Psoas muscle (tissue), 8 donors: ENCODE data around the gene FYN. TPM values are rescaled to one million over a fixed set of nuclear protein-coding genes. Genes with fewer than 3 reads are reported as not detected.

Experiments
- ATAC-seq, 4 donors: fragments of 200-7000 bp; cut with Tn5 transposase; one replicate each; pipeline ENCODE4 v1.9.1; 2020; ENCODE audit warnings: moderate library complexity in 3 of 4, mild to moderate bottlenecking in 2 of 4
- DNase-seq, 2 donors: peaks; one replicate each; pipeline ENCODE4 v3.0.0-alpha.2; 2020
- H3K27ac ChIP-seq: fragments of 200-600 bp; one replicate; pipeline ENCODE4 v1.8.0; 2022
- H3K27me3 ChIP-seq, 3 donors: fragments of 200-600 bp in 1 of 3; one replicate each; pipeline versions ENCODE4 v1.6.1 to v1.8.0; 2013 to 2022; ENCODE audit warnings: low read length in 2 of 3, mild to moderate bottlenecking in 2 of 3, moderate library complexity in 1 of 3; ENCODE audit not compliant: insufficient read depth in 3 of 3
- H3K36me3 ChIP-seq, 2 donors: fragments of 200-600 bp in 1 of 2; one replicate each; pipeline versions ENCODE4 v1.6.1 to v1.8.0; 2013 to 2022; ENCODE audit warnings: low read depth in 1 of 2, mild to moderate bottlenecking in 1 of 2, moderate library complexity in 1 of 2; ENCODE audit not compliant: insufficient read depth in 1 of 2
- H3K4me1 ChIP-seq: fragments of 200-600 bp; one replicate; pipeline ENCODE4 v1.8.0; 2022
- H3K4me3 ChIP-seq: fragments of 200-600 bp; one replicate; pipeline ENCODE4 v1.8.0; 2022; ENCODE audit warnings: mild to moderate bottlenecking
- H3K9me3 ChIP-seq: fragments of 200-600 bp; one replicate; pipeline ENCODE4 v1.8.0; 2022
- WGBS, 3 donors: extraction: QIAGEN DNeasy Blood & Tissue Kit; methylation state at CpG; one replicate each; pipeline versions ENCODE4 v1.1.6 to v1.1.7; 2013; 5-methylcytosine and 5-hydroxymethylcytosine counted together
- intact Hi-C, 2 donors: fragments of 100-400 bp; cut with DNase I; formaldehyde crosslinking; loops; one replicate each; pipeline versions ENCODE4 v1.11.0 to v1.14.2; 2022
- polyA plus RNA-seq, 3 donors: library from polyadenylated mRNA; stranded (reverse); fragments of 200-250 nt; gene quantifications; one replicate each; pipeline ENCODE4 v1.2.3, GENCODE V29; 2013
- total RNA-seq, 4 donors: library from RNA; stranded (reverse); fragmentation: NEBNext Ultra II Directional in 2 of 4; extraction: Animal tissue kit (Norgen Biotek cat#: 25700) in 2 of 4; gene quantifications; one replicate each; pipeline versions ENCODE4 v1.2.1 to v1.2.4, GENCODE V29; 2021 to 2023
- TF ChIP-seq, protein P1 (sequence below): fragments of 200-600 bp; IDR thresholded peaks from one replicate; pipeline ENCODE4 v1.8.0; 2022; ENCODE audit warnings: antibody characterized with exemption
- donor health status: healthy with polysubstance abuse.
- donor health status: DM: no; HTN: no; CAD: no; lungs with moderate emphysema.
- donor health status: Bipolar disorder and iron deficiency.
- donor health status: healthy.
- donor health status: DM: yes; HTN: yes; CAD: no.
- donor health status: DM: no; HTN: no; CAD: no.
- donor health status: DM: no; HTN: no; CAD: no.
- donor health status: DM: yes; HTN: yes; CAD: no.

The FYN gene
- total and polyA plus RNA-seq, 7 donors = 7.1 to 27.8 (median 12.3) TPM

DNA sequence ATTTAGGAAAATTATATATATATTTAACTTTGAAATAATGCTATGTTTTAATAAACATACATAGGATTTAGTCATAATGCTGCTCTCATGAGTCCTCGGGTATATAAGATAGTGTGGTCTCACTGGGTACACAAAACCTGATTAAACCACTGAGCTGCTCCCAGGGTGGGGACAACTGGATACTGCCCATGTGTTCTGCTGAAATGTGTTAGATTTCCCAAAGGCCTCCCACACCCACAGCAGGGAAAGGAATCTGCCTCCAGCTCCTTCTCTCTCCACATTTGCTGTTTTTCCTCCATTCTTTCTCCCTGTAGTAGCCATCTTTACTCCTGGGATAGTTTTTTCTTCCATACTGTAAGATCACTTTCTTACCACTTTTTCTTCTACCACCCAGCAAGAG lies 198.4 kb downstream of the FYN start:
- intact Hi-C loops = no loop called here
- DNase-seq = no peak
- 89 to 97% (median 93%) methylated on average over 1 of the region's 1 CpG for WGBS, 3 donors
- H3K4me3 ChIP-seq = no peak overlapping the region
- TF ChIP-seq, protein P1, sequence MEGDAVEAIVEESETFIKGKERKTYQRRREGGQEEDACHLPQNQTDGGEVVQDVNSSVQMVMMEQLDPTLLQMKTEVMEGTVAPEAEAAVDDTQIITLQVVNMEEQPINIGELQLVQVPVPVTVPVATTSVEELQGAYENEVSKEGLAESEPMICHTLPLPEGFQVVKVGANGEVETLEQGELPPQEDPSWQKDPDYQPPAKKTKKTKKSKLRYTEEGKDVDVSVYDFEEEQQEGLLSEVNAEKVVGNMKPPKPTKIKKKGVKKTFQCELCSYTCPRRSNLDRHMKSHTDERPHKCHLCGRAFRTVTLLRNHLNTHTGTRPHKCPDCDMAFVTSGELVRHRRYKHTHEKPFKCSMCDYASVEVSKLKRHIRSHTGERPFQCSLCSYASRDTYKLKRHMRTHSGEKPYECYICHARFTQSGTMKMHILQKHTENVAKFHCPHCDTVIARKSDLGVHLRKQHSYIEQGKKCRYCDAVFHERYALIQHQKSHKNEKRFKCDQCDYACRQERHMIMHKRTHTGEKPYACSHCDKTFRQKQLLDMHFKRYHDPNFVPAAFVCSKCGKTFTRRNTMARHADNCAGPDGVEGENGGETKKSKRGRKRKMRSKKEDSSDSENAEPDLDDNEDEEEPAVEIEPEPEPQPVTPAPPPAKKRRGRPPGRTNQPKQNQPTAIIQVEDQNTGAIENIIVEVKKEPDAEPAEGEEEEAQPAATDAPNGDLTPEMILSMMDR = no peak
- H3K36me3 ChIP-seq = no peaks in the 10 kb centered on the region
- no peaks in the 10 kb centered on the region for H3K27me3 ChIP-seq
- H3K27ac ChIP-seq = no peak overlapping the region
- H3K9me3 ChIP-seq = no peaks in the 10 kb centered on the region
- ATAC-seq = no peak
- peaks cover 8% of the 10 kb centered on the region for H3K4me1 ChIP-seq

DNA sequence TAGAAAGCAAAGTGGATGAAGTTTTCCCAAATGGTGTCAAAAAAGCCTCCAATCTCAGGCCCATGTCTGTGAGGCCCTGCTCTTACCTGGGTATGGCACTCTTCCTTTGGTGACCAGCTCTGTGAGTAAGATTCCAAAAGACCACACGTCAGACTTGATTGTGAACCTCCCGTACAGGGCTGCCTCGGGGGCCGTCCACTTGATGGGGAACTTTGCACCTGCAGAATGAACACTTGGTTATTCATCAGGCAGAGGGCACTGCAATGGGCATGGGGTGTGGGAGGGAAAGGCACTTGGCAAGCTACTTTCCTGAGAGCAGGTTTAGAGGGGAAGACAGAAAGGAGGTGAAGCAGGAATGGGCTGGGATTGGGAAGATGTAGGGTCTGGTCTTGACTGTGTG lies 198.8 kb downstream of the FYN start:
- H3K36me3 ChIP-seq = no peaks in the 10 kb centered on the region
- no peak for ATAC-seq
- H3K4me3 ChIP-seq = no peak overlapping the region
- no peaks in the 10 kb centered on the region for H3K27me3 ChIP-seq
- peaks cover 8% of the 10 kb centered on the region for H3K4me1 ChIP-seq
- TF ChIP-seq, protein P1 = no peak
- H3K27ac ChIP-seq = no peak overlapping the region
- H3K9me3 ChIP-seq = no peaks in the 10 kb centered on the region
- intact Hi-C loops = no loop called here
- WGBS, 3 donors = 91 to 98% (median 96%) methylated on average over 4 of the region's 4 CpGs
- no peak for DNase-seq

DNA sequence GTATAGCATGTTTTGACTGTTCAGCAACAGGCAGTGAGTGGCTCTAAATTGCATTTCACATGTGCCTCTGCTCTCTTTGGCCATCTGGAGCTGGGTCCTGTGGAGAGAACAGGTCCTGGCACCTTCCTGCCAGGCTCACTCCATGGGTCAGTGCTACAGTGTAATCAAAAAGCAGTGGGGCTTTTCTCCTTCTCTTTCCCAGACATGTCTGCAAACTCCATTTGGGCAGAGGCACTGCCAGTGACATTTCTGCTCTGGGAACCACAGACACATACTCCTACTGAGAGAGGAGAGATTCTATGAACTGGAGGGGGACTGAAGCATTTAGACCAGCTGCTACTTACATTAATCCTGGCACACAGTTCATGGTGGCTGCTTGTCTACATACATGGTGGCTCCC lies 199.3 kb downstream of the FYN start:
- Histone ChIP-seq H3K4me3 (no peak overlapping the region), H3K4me1 (peaks cover 13% of the 10 kb centered on the region), H3K9me3 (no peaks in the 10 kb centered on the region), H3K36me3 (no peaks in the 10 kb centered on the region), H3K27me3 (no peaks in the 10 kb centered on the region), H3K27ac (no peak overlapping the region)
- no peak for ATAC-seq
- intact Hi-C loops = no loop called here
- TF ChIP-seq, protein P1 = no peak
- no peak for DNase-seq

DNA sequence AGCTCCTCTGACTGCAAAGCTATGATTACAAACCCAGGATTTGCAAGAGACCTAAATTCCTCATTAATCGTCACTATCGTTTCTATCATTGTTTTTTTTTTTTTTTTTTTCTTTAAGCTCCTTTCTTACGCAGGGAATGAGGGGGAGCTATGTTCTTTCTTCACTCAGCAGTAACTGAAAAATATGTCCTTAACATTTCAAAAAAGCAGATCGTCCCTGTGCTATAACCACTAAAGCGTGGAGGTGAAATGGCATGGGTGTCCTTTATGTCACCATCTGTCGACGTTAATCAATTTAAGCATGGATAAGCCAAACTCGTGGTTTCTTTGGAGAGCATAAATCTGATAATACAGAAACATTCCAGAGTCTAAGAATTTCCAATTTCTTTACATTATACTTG lies 199.7 kb downstream of the FYN start:
- Histone ChIP-seq H3K4me1 (peaks cover 17% of the 10 kb centered on the region), H3K27me3 (no peaks in the 10 kb centered on the region), H3K9me3 (no peaks in the 10 kb centered on the region), H3K27ac (no peak overlapping the region), H3K4me3 (no peak overlapping the region), H3K36me3 (no peaks in the 10 kb centered on the region)
- ATAC-seq (no peak), DNase-seq (no peak)
- intact Hi-C loops = no loop called here
- WGBS, 3 donors = 65 to 79% (median 72%) methylated on average over 8 of the region's 8 CpGs
- TF ChIP-seq, protein P1 = no peak

DNA sequence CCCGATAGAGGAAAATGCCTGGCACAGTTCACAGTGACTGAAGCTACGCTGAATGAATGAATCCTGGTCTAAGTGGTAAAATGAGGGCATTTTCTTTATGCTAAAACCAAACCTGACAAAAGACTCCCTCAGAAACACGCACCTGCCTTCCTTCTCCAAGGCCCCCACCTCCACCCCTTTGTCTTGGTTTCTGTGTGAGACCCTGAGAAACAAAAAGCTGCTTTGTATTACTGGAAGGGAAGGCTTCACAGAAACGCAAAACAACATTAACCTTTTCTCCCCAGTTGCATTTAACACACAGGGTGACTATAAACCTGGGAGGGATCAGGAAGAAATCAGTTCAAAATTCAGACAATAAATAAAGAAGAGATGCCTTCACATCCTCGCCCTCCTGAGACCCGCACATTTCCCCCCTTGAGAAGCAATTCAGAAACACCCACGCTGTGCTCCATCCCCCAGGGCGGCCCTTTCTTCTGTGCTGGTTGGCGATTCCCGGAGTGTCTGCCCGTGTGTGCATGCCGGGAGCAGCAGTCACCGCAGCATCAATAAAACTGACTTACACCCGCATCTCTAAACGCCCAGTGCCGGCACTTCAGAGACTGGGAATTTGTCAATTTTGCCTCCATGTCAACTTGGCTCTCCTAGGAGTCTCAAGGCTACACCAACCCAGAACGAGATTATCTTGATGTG lies 200.3 kb downstream of the FYN start:
- no peak for ATAC-seq
- no peak overlapping the region for H3K27ac ChIP-seq
- 88 to 93% (median 90%) methylated on average over 17 of the region's 17 CpGs for WGBS, 3 donors

More for the DNA sequence above, 200.3 kb downstream of the FYN start:
- no peaks in the 10 kb centered on the region for H3K9me3 ChIP-seq
- H3K4me1 ChIP-seq = peaks cover 22% of the 10 kb centered on the region
- H3K27me3 ChIP-seq = no peaks in the 10 kb centered on the region
- no peak for DNase-seq
- intact Hi-C loops = no loop called here
- no peak overlapping the region for H3K4me3 ChIP-seq
- H3K36me3 ChIP-seq = no peaks in the 10 kb centered on the region
- TF ChIP-seq, protein P1 = no peak
